GM21717 (cell line): ENCODE measurements around the gene AK9.

Experiments used
- ATAC-seq: cut with Tn5 transposase; IDR thresholded peaks from one replicate; pipeline ENCODE4 v1.9.1; 2021; ENCODE audit warnings: mild to moderate bottlenecking, moderate library complexity; ENCODE audit not compliant: unreplicated experiment

Gene AK9

DNA sequence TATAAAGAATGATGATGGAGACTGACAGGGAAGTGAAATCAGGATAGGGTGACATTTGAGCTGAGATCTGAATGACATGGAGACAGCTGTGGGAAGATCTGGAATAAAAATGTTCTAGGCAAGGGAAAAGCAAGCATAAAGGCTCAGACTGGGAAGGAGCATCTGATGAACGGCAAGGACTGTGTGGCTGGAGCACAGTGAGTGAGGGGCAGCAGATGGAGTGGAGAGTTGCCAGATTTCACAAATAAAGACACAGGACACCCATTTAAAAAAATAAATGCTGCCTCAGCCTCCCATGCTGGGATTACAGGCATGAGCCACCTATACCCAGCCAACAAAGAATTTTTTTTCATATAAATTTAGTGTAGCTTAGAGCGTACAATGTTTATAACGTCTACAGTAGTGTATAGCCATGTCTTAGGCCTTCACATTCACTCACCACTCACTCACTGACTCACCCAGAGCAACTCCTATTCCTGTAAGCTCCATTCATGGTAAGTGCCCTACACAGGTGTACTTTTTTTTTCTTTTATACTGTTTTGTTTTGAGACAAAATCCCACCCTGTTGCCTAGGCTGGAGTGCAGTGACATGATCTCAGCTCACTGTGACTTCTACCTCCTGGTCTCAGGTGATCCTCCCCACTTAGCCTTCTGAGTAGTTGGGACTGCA, 205.6 kb downstream of the AK9 start:
- ATAC-seq: no peak

DNA sequence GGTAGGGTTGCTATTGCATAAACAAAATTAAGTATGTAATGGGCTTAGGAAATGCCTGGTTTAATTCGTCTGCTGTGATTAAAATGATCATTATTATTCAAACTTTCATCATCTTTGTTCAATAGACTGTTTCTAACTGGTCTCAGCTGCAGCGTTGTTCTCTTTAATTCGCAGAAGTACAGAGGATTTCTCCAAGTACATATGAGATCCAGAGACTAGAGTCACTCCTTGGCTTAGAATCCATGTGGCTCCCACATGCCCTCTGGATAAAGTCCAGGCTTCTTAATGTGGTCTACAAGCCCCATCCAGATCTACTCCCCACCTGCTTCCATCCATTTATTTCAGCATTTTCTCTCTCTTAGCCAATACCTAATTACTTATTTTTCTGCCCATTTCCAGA, 206.9 kb downstream of the AK9 start:
- no peak for ATAC-seq

DNA sequence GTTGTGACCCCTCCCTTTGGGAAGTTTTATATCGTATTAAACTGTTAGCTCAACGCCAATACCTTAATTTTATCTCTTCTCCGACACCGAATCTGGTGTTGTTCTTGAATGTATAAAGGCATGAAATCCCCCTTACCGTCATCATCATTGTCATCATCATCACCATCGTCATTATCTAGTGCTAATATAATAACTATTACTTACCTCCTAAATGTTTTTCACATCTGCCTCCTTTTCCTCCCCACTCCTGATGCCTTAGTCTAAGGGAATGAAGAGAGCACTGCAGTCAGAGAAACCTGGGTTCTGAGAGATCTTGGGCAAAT, 207.3 kb downstream of the AK9 start:
- ATAC-seq: no peak

DNA sequence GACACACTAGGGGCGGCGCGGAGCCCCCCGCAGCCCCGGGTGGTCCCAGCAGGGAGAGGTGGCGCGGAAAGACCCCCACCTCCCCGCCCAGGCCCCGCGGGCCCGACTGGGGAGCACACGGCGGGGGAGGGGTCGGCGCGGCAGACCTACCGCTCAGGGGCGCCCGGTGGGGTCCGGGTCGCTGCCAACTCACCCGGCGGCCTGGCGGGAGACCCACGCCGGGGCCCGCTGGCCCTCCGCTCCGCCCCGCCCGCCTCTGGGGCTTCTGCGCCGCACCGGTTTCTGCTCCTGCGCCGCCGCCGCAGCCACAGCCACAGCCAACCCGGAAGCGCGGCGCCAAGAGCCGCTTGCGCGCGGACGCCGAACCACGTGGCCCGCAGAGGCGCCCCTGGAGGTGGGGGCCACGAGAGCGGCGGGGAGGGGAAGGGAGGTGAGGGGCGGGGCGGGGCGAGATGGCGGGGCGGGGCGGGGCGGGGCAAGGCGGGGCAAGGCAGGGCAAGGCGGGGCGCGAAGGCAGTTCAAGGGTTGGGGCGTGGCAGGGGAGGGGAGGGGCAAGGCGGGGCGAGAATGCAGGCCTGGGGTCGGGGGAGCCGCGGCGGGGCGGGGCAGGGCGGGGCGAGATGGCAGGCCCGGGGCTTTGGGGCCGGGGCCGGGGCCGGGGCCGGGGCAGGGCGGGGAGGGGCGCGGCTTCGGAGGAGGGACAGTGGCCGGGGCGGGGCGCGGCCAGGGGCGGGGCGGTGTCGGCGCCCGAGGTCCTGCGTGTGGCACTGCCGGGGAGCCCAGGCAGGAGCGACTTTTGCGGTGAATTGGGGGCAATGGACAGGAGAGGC, 207.9 kb downstream of the AK9 start, which contains the start of gene ZBTB24:
Gene ZBTB24 (minus strand): TSS at position 315 of the 830 bp plus-strand sequence. CDS start 1,193 bp downstream, outside the sequence.
- ATAC-seq: peak; percentile 88

DNA sequence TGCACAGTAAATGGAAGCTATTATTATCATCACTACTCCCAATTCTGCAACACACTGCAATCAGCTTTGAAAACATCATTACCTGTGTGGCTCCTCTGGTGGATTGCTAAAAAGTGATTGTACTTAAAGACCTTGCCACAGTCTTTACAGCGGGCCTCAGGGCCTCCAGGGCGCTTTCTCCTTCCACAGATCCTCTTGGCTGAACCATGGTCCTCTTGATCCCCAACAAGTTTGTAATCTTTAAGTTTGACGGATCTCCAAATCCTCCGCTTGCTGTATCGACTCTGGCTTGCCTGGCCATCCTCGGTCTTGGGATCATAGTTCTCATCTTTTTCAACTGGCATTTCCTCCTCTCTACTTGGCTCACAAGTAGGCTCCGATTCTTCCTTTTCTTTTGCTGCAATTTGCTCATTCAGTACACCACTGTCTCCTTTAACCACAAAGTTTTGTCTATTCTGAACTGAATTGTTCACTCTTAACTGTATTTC, 210.0 kb downstream of the AK9 start:
- no peak for ATAC-seq

DNA sequence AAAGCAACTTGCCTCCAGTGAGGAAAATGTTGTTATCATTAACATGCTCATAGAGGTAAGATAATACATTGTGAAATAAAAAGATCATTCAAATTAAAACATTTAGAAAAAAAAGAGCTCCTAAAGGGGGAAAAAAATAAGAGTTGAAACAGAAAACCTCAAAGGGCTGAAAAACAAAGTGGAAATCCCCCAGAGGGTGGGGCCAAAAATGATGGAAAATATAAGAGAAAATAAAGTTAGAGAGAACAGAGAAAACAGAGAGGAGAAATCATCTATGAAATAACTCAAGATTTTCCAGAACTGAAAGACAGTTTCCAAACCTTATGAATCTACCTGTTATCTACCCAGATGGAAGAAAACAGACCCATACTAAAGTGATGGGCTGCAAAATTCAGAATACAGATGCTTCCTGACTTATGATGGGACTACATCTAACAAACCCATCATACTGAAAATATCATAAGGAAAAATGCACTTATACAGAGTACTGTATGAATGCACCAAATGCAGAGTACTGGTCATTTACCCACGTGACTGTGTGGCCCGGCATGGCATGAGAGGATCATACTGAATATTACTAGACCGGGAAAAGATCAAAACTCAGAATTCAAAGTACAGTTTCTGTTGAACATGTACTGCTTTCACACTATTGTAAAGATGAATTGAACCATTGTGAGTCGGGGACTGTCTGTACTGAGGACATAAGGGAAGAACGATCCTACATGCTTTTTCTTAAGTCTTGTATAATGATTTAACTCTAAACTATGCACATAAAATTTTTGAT, 212.0 kb downstream of the AK9 start:
- no peak for ATAC-seq

DNA sequence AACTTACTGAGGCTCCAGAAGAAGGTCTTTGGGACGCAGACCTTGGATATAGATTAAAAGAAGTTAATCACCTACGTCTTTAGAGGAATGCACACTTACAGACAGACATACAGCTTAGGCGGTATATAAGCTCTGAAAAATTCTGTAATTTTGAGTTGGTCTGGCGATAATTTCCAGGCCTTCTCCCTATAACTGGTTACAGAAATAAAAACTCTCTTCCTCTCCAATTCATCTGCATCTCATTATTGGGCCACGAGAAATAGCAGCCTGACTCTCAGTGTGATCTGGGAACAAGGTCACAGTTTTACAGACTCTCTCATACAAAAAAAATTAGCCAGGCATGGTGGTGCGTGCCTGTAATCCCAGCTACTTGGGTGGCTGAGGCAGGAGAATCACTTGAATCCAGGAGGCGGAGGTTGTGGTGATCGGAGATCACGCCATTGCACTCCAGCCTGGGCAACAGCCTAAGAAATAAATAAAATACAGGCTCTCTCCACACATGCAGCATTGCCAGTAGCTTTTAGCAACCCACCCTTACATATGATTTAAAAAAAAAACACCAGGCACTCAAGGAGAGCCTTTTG, 212.7 kb downstream of the AK9 start:
- no peak for ATAC-seq

DNA sequence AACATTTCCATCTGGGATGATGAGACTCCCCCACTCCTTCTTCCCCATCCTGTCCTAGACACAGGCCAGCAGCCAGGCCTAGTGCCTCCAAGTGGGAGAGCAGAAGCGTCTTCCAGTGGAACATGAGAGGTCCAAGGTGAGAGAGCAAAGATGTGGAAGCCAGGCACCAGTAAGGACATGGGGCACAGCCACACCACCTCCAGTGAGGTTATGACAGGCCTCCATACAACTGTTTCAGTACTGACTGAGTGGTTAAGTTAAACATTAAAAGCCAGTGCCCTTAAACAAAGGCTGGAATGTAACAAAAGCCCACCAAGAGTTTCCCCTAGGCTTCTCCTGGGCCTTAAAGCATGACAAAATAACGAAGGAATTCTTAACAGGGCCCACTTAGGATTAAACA, 213.3 kb downstream of the AK9 start:
- ATAC-seq: peak; percentile 38

DNA sequence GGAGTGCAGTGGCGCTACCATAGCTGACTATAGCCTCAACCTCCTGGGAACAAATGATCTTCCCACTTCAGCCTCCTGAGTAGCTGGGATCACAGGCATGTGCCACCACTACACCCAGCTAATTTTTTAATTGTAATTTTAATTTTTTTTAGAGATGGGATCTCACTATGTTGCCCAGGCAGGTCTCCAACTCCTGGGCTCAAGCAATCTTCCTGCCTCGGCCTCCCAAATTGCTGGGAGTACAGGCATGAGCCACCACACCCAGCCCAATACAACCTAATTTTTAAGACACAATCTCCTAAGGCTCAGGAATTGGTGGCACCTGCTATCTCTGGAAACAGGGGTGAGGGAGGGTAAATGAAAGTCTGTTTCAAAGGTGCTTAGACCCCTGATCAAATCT, 213.8 kb downstream of the AK9 start:
- ATAC-seq: no peak

DNA sequence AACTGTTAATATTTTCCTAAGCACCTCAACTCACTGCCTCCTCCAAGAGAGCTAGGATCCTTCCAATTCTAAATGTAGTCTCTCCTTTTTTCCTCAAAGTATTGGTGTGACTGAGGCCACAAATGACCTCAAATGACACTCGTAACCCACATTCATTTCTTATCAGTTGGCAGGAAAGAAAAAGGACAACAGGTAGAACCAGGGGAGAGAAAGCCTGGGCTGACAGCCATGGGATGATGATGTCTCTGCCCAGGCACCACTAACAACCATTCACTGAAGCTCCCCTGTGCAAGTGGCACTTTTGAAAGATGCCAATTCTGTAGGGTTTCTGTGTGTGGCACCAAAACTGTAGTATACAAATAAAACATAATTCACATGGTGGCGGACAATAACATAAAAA, 215.4 kb downstream of the AK9 start:
- no peak for ATAC-seq

DNA sequence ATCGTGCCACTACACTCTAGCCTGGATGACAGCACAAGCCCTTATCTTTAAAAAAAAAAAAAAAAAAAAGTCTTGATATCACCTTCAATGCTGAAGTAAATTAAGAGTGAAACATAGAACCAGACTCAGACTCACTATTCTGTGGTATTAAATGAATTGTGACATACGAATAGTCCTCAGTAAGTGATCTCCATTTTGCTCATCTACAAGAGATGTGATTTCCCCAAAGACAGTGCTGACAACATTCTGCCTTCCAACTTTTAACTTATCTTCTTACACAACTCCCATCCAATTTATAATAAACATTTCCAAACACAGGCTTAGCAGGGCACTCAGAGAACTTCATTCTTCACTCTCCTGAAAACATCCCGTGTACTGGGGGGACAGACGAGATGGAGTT, 216.0 kb downstream of the AK9 start:
- no peak for ATAC-seq

DNA sequence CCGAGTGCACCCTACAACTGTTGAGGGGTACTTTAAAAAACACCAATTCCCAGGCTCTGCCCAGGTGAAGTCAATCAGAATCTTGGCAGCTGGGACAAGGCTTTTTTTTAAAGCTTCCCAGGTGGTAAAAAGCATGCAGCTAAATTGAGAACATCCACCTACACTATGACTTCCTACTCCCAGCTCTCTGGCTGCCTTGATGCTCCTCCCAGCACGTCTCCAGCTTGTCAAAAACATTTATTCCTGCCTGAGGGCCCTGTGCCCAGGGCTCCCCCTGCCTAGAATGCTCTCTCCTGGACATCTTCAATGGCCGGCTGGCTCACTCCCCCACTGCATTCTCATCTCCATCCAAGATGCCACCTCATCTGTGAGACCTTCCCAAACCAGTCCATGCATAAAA, 217.9 kb downstream of the AK9 start:
- ATAC-seq: no peak

DNA sequence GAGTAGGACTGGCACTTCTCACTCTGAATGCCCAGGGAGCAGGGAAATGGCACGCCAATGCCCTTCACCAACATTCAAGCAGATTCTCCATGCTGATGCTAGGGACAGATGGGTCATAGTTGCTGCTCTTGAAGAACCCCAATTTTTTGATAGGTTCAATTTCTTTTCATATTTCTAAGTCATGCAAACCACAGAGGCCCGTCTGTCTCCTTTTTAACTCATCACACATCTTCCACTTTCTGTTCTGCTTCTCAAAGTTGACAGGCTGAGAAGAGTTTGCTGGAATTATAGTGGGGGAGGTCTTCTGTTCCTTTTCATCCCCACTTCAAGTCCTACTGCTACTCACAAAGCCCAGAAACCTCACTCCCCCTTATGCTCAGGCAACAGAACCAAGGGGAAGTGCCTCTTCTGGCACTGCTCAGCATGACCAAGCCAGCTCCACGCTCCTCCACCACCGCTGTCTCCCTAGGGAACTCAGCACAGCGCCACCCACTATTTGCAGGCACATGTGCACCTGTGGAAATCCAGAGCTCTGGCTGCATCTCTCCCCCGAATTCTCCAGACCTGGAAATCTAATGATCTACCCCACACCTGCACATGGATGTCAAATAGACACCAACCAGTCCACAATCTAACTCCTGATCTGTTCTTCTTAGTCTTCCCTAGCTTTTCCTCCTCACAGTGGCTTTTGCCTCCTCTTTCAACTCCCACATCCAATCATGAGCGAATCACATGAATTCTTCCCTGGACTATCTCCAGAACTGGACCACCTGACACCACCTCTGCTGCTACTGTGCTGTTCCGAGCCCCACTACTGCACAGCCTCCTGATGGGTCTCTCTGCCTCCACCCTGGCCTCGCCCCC, 218.6 kb downstream of the AK9 start:
- no peak for ATAC-seq

DNA sequence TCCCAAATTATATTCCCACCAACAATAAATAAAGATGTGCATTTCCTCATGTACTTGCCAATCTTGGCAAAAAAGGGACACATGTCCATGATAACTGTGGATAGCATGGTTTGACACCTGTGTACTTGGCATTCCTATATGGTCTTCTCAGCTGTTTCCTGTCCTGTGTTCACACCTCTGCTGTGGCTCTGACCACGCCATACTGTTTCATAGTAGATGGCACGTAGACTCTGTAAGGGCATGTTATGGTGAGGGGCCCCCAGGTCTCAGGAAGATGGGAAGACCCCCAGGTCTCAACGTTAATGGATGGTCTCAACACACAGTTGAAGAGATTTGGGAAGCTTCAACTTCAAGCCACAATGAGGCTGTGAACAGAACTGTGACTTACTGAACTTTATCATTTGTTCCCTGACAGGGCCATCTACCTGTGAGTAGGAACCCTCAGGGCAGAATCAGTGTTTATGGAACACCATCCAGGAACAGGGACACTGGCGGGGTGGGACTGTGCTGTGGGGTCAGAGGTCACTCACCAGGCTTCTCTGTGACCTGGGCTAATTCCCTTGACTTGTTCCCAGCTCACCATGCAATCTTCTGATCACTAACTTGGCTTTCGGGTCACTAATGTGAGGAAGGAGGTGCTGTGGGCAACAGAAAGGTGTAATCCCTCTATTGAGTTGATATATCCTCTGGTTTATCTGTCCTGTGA, 219.7 kb downstream of the AK9 start:
- no peak for ATAC-seq

DNA sequence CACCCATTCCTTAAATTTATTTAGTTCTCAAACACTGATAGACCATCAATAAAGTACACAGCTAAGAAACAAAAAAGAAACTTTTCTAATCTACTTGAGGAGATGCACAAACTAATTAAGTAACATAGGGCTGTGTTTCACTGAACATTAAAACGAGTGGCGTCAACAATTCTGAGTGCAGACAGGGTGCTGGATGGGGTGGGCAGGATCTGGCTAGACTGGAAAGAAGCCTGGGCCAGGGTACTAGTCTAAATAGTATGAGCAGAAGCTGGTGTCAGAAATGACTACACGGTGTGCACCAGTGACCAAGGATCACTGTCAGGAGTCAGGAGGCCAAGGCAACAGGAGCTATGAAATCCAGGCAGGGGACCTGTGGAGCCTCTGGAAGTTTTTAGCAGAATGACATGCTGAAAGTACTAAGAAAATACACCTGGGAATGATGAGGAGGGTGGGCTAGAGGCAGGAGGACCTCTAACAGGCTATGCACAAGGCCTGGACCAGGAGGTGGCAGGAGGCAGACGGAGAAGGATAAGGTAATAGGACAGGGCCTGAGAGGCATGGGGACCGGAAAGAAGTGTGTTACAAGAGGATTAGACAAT, 221.3 kb downstream of the AK9 start:
- no peak for ATAC-seq

DNA sequence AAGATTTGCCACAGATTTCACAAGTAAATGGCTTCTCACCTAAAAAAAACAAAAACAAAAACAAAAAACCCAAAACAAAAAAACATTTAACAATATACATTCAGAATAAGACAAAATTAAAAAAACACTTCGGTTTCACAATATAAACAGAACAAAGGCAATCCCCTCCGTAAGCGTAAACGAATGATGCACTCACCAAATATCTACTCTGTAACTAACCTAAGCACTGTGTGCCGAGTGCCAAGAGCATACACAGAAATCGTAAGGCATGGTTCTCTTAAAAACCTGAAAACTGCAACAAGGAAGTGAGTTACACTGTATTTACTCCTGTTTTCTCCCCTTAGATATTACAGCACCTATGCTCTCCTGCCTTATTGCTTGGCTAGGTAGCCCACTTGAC, 223.3 kb downstream of the AK9 start:
- ATAC-seq: no peak

DNA sequence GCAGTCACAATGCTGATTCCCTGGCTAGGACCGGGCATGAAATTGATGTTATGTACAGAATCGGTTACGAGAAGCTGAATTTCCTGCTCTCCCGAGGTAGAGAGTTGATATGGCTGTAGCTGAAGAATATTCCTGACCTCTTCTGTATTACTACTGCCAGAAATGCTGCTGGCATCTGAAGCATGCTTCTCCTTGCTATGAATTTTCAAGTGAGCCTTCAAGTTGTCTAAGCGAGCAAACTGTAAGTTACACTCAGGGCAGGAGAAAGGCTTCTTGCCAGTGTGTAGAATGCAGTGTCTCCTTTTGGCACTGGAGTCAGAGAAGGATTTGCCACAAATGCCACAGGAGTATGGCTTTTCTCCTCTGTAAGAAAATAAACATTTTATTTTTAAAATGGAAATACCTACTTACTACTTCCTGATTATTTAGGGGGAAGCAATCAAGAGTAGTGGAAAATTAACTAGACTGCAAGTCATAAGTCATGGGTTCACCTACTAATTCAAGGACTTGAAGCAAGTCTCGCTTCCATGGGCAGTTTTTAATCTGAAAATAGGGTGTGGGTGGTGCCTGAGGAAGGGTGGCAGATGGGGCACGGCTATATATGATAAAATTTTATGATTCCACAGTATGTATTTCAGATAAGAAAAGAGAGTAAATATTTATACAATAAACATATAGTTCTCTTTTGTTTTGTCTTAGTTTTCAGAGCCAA, 224.6 kb downstream of the AK9 start:
- no peak for ATAC-seq

DNA sequence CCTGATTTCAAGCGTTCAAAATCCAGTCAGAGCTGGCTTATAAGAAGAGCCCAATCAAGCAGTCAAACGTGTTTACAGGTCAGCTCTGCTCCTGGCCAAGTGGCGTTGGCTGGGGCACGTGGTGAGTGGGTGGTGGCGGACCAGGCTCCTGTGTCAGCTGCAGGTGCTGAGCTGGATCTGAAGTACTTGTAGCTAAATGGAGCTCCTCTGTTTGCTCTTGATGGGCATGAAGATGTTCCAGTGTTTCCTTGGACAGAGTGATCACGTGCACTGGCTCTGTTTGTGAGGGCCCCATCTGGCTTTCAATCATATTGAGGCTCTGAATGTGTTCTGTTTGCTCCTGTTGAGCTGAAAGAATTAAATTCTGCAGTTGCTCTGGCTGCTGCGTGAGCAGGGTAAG, 225.2 kb downstream of the AK9 start:
- no peak for ATAC-seq
